Psoas muscle (tissue), 8 donors: ENCODE results near the gene MRAS. TPM values are rescaled to one million over a fixed set of nuclear protein-coding genes. Genes with fewer than 3 reads are reported as not detected.

ENCODE experiments used
- ATAC-seq, 4 donors: fragments of 200-7000 bp; cut with Tn5 transposase; one replicate each; pipeline ENCODE4 v1.9.1; 2020; ENCODE audit warnings: moderate library complexity in 3 of 4, mild to moderate bottlenecking in 2 of 4
- DNase-seq, 2 donors: peaks; one replicate each; pipeline ENCODE4 v3.0.0-alpha.2; 2020
- H3K27ac ChIP-seq: fragments of 200-600 bp; one replicate; pipeline ENCODE4 v1.8.0; 2022
- H3K27me3 ChIP-seq, 3 donors: fragments of 200-600 bp in 1 of 3; one replicate each; pipeline versions ENCODE4 v1.6.1 to v1.8.0; 2013 to 2022; ENCODE audit warnings: low read length in 2 of 3, mild to moderate bottlenecking in 2 of 3, moderate library complexity in 1 of 3; ENCODE audit not compliant: insufficient read depth in 3 of 3
- H3K36me3 ChIP-seq, 2 donors: fragments of 200-600 bp in 1 of 2; one replicate each; pipeline versions ENCODE4 v1.6.1 to v1.8.0; 2013 to 2022; ENCODE audit warnings: low read depth in 1 of 2, mild to moderate bottlenecking in 1 of 2, moderate library complexity in 1 of 2; ENCODE audit not compliant: insufficient read depth in 1 of 2
- H3K4me1 ChIP-seq: fragments of 200-600 bp; one replicate; pipeline ENCODE4 v1.8.0; 2022
- H3K4me3 ChIP-seq: fragments of 200-600 bp; one replicate; pipeline ENCODE4 v1.8.0; 2022; ENCODE audit warnings: mild to moderate bottlenecking
- H3K9me3 ChIP-seq: fragments of 200-600 bp; one replicate; pipeline ENCODE4 v1.8.0; 2022
- CTCF ChIP-seq: fragments of 200-600 bp; IDR thresholded peaks from one replicate; pipeline ENCODE4 v1.8.0; 2022; ENCODE audit warnings: antibody characterized with exemption
- WGBS, 3 donors: extraction: QIAGEN DNeasy Blood & Tissue Kit; methylation state at CpG; one replicate each; pipeline versions ENCODE4 v1.1.6 to v1.1.7; 2013; 5-methylcytosine and 5-hydroxymethylcytosine counted together
- intact Hi-C, 2 donors: fragments of 100-400 bp; cut with DNase I; formaldehyde crosslinking; loops; one replicate each; pipeline versions ENCODE4 v1.11.0 to v1.14.2; 2022
- polyA plus RNA-seq, 3 donors: library from polyadenylated mRNA; stranded (reverse); fragments of 200-250 nt; gene quantifications; one replicate each; pipeline ENCODE4 v1.2.3, GENCODE V29; 2013
- total RNA-seq, 4 donors: library from RNA; stranded (reverse); fragmentation: NEBNext Ultra II Directional in 2 of 4; extraction: Animal tissue kit (Norgen Biotek cat#: 25700) in 2 of 4; gene quantifications; one replicate each; pipeline versions ENCODE4 v1.2.1 to v1.2.4, GENCODE V29; 2021 to 2023
- donor health status: healthy with polysubstance abuse.
- donor health status: DM: no; HTN: no; CAD: no; lungs with moderate emphysema.
- donor health status: Bipolar disorder and iron deficiency.
- donor health status: healthy.
- donor health status: DM: yes; HTN: yes; CAD: no.
- donor health status: DM: no; HTN: no; CAD: no.
- donor health status: DM: no; HTN: no; CAD: no.
- donor health status: DM: yes; HTN: yes; CAD: no.

MRAS gene
- total and polyA plus RNA-seq, 7 donors: 43.8 to 166 (median 107) TPM

- Histone ChIP-seq H3K27ac (no peak overlapping the region), H3K36me3 (peaks cover 0 to 70% of the 10 kb centered on the region in 2 donors), H3K4me1 (peaks cover 11% of the 10 kb centered on the region), H3K9me3 (no peaks in the 10 kb centered on the region), H3K4me3 (no peak overlapping the region), H3K27me3 (no peaks in the 10 kb centered on the region)
- DNase-seq (no peak), ATAC-seq (no peak)
- TF ChIP-seq CTCF: no peak
- 92 to 97% (median 96%) methylated on average over 6 of the region's 6 CpGs for WGBS, 3 donors
- intact Hi-C loops: no loop called here
Observed at GRCh38 chr3:138404121-138404520, 55.7 kb downstream of the MRAS start.

GRCh38 chr3:138405001-138405400, 56.6 kb downstream of the MRAS start:
- peaks cover 3% of the 10 kb centered on the region for H3K4me1 ChIP-seq
- no peaks in the 10 kb centered on the region for H3K9me3 ChIP-seq
- H3K27ac ChIP-seq: no peak overlapping the region
- TF ChIP-seq CTCF: no peak
- H3K27me3 ChIP-seq: no peaks in the 10 kb centered on the region
- H3K4me3 ChIP-seq: no peak overlapping the region
- intact Hi-C loops: no loop called here
- ATAC-seq (no peak), DNase-seq (no peak)
- peaks cover 0 to 61% of the 10 kb centered on the region in 2 donors for H3K36me3 ChIP-seq
- 65 to 85% (median 66%) methylated on average over 7 of the region's 7 CpGs for WGBS, 3 donors

- Histone ChIP-seq H3K9me3 (no peaks in the 10 kb centered on the region), H3K4me1 (no peaks in the 10 kb centered on the region), H3K27ac (no peak overlapping the region), H3K27me3 (no peaks in the 10 kb centered on the region), H3K36me3 (peaks cover 0 to 56% of the 10 kb centered on the region in 2 donors), H3K4me3 (no peak overlapping the region)
- 80 to 93% (median 85%) methylated on average over 5 of the region's 5 CpGs for WGBS, 3 donors
- intact Hi-C loops: no loop called here
- no peak for TF ChIP-seq CTCF
- DNase-seq (no peak), ATAC-seq (no peak)
Observed at GRCh38 chr3:138405486-138405885, 57.1 kb downstream of the MRAS start.

GRCh38 chr3:138406606-138407005, 58.2 kb downstream of the MRAS start:
- ATAC-seq: no peak
- intact Hi-C loops: no loop called here
- DNase-seq: no peak
- 59 to 80% (median 70%) methylated on average over 2 of the region's 2 CpGs for WGBS, 3 donors
- no peaks in the 10 kb centered on the region for H3K4me1 ChIP-seq
- H3K9me3 ChIP-seq: no peaks in the 10 kb centered on the region
- H3K4me3 ChIP-seq: no peak overlapping the region
- no peak for TF ChIP-seq CTCF
- no peak overlapping the region for H3K27ac ChIP-seq
- peaks cover 0 to 45% of the 10 kb centered on the region in 2 donors for H3K36me3 ChIP-seq
- no peaks in the 10 kb centered on the region for H3K27me3 ChIP-seq

- H3K4me3 ChIP-seq: no peak overlapping the region
- H3K9me3 ChIP-seq: no peaks in the 10 kb centered on the region
- peaks cover 0 to 37% of the 10 kb centered on the region in 2 donors for H3K36me3 ChIP-seq
- 86 to 92% (median 90%) methylated on average over 3 of the region's 3 CpGs for WGBS, 3 donors
- no peak for TF ChIP-seq CTCF
- no peaks in the 10 kb centered on the region for H3K27me3 ChIP-seq
- no peaks in the 10 kb centered on the region for H3K4me1 ChIP-seq
- ATAC-seq (no peak), DNase-seq (no peak)
- intact Hi-C loops: no loop called here
- no peak overlapping the region for H3K27ac ChIP-seq
Observed at GRCh38 chr3:138407236-138407907, 59.0 kb downstream of the MRAS start.
